Effector memory CD4-positive, alpha-beta T cell (primary cell): ENCODE data around the gene TMEM183A.

ENCODE experiments used
- DNase-seq, 3 donors: peaks; one replicate each; pipeline ENCODE4 v3.0.0-alpha.2; 2020
- H3K27ac ChIP-seq: 2 replicates; pipeline ENCODE4 v1.7.0; 2013; ENCODE audit warnings: mild to moderate bottlenecking, low read length, moderate library complexity; ENCODE audit not compliant: insufficient read depth, poor library complexity, severe bottlenecking
- H3K27me3 ChIP-seq: replicated peaks from 2 replicates; pipeline ENCODE4 v1.7.0; 2013; ENCODE audit warnings: mild to moderate bottlenecking, low read length; ENCODE audit not compliant: insufficient read depth, control insufficient read depth, poor library complexity, severe bottlenecking
- H3K36me3 ChIP-seq: 2 replicates; pipeline ENCODE4 v1.7.0; 2013; ENCODE audit warnings: mild to moderate bottlenecking, low read length, moderate library complexity; ENCODE audit not compliant: control insufficient read depth, insufficient read depth
- H3K4me1 ChIP-seq: 2 replicates; pipeline ENCODE4 v1.7.0; 2013; ENCODE audit warnings: low read length, mild to moderate bottlenecking; ENCODE audit not compliant: control insufficient read depth, insufficient read depth, poor library complexity, severe bottlenecking
- H3K4me3 ChIP-seq: 2 replicates; pipeline ENCODE4 v1.7.0; 2013; ENCODE audit warnings: low read length, low read depth, mild to moderate bottlenecking; ENCODE audit not compliant: insufficient read depth, poor library complexity, severe bottlenecking
- H3K9me3 ChIP-seq: 2 replicates; pipeline ENCODE4 v1.7.0; 2013; ENCODE audit warnings: mild to moderate bottlenecking, low read length, moderate library complexity; ENCODE audit not compliant: control insufficient read depth

The TMEM183A gene

DNA sequence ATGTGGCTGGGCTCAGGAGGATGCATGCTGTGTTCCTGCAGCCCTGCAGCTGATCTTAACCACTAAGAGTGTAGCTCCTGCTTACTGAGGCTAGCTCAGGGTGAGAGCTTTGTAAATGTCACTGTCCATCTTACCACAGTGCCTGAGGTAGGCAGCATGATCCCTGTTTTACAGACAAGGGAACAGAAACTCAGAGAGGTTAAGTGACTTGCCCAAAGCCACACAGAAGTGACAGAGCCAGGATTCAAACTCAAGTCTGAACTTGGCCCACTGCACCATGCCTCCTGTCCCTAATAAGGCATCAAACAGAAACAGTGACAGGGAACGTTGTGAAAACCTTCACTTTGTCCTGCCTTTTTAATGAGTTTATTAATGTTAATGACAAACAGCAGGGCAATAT is 47.0 kb downstream of the TMEM183A start:
- no peak for DNase-seq
- H3K4me3 ChIP-seq, result no peak overlapping the region
- H3K27me3 ChIP-seq, result no peaks in the 10 kb centered on the region
- H3K9me3 ChIP-seq, result no peaks in the 10 kb centered on the region
- H3K36me3 ChIP-seq, result no peaks in the 10 kb centered on the region
- no peaks in the 10 kb centered on the region for H3K4me1 ChIP-seq
- H3K27ac ChIP-seq, result no peak overlapping the region

GRCh38 chr1:203054642-203055041 is 47.5 kb downstream of the TMEM183A start:
- no peaks in the 10 kb centered on the region for H3K36me3 ChIP-seq
- H3K27me3 ChIP-seq, result no peaks in the 10 kb centered on the region
- no peak for DNase-seq
- H3K4me3 ChIP-seq, result no peak overlapping the region
- H3K4me1 ChIP-seq, result no peaks in the 10 kb centered on the region
- no peaks in the 10 kb centered on the region for H3K9me3 ChIP-seq
- no peak overlapping the region for H3K27ac ChIP-seq

DNA sequence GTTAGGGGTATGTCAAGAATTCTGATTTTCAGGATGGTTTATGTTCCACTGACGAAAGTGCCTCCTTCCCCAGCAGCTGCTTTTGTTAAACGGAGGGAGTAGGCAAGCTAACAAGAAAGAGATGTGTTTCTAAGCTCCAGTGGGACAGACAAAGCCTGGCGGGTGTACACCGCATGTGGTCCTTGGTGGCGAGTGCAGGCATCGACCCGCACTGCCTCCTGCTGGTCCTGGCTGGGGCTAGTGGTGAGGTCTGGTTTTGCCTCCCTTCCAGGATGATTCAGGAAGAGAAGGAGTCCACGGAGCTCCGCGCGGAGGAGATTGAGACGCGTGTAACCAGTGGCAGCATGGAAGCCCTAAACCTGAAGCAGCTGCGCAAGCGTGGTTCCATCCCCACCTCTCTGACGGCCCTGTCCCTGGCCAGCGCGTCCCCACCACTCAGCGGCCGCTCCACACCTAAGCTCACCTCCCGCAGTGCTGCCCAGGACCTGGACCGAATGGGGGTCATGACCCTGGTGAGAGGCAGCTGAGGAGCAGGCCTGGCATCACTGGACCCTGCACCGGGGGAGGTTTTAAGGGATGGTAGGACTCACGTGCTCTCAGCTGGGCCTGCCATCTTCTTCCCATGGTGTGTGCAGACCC is 48.1 kb downstream of the TMEM183A start:
- Histone ChIP-seq H3K9me3 (no peaks in the 10 kb centered on the region), H3K27me3 (no peaks in the 10 kb centered on the region), H3K4me1 (no peaks in the 10 kb centered on the region), H3K36me3 (no peaks in the 10 kb centered on the region), H3K4me3 (no peak overlapping the region), H3K27ac (no peak overlapping the region)
- no peak for DNase-seq

- Histone ChIP-seq H3K4me3 (no peak overlapping the region), H3K9me3 (no peaks in the 10 kb centered on the region), H3K27ac (no peak overlapping the region), H3K36me3 (no peaks in the 10 kb centered on the region), H3K27me3 (no peaks in the 10 kb centered on the region), H3K4me1 (no peaks in the 10 kb centered on the region)
- no peak for DNase-seq
These were observed 48.8 kb downstream of the TMEM183A start for GRCh38 chr1:203056012-203056411.

GRCh38 chr1:203056516-203056915 is 49.3 kb downstream of the TMEM183A start:
- no peak overlapping the region for H3K4me3 ChIP-seq
- no peaks in the 10 kb centered on the region for H3K4me1 ChIP-seq
- DNase-seq, result no peak
- H3K36me3 ChIP-seq, result no peaks in the 10 kb centered on the region
- H3K27ac ChIP-seq, result no peak overlapping the region
- no peaks in the 10 kb centered on the region for H3K27me3 ChIP-seq
- no peaks in the 10 kb centered on the region for H3K9me3 ChIP-seq

DNA sequence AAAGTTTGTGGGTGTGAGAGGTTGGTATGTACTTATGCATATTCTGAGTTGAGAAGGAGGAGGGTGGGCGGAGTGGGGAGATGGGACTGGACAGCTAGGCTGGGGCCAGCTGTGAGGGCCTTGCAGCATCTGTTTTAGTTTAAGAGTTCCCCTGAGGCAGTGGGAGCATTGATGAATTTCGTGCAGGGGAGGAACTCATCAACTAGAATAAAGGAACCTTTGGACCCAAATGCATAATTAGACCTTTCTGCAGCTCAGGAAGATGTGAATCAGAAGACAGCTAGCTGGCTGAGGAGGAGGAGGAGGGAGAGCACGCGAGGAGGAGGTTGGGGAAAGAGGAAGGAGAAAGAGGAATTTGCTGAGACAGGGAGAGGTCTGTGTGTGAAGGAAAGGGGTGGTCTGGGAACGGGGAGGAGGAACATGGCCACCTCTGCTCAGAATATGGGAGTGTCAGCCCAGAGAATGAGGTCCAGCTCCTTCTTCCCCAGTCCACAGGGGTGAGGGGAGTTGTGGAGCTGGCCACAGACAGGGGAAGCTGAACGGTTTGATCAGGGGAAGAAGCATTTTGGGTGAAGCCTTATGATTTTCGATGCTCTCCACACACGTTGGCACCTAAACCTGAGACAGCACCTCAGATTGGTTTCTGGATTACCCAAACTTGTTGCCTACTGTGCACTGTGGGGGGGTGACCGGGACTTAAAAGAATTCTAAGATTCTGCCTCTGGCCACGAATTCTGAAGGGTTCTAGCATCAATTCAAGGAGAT is 50.9 kb downstream of the TMEM183A start:
- Histone ChIP-seq H3K9me3 (no peaks in the 10 kb centered on the region), H3K4me3 (no peak overlapping the region), H3K4me1 (no peaks in the 10 kb centered on the region), H3K27me3 (no peaks in the 10 kb centered on the region), H3K27ac (no peak overlapping the region), H3K36me3 (no peaks in the 10 kb centered on the region)
- DNase-seq, result no peak

GRCh38 chr1:203058676-203058935 is 51.4 kb downstream of the TMEM183A start:
- H3K36me3 ChIP-seq, result no peaks in the 10 kb centered on the region
- H3K27me3 ChIP-seq, result no peaks in the 10 kb centered on the region
- no peak overlapping the region for H3K27ac ChIP-seq
- no peaks in the 10 kb centered on the region for H3K9me3 ChIP-seq
- no peak overlapping the region for H3K4me3 ChIP-seq
- no peaks in the 10 kb centered on the region for H3K4me1 ChIP-seq
- no peak for DNase-seq

DNA sequence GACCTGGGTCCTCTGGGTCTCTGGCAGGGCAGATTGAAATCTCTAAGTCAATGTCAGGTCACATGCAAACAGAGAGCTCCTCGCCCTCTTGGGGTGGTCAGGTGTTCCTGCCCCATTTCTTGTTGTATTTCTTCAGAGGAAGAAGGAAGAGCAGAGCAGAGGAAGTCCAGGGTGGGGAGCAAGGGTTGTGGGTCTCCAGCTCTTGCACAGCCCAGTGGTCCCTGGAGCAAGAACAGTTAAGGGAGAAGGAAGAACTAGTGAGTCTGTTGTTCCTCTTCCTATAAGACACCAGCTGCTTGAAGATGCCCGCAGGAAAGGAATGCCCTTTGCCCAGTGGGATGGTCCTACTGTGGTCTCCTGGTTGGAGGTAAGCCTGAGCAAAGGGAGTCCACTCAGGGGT is 52.3 kb downstream of the TMEM183A start:
- DNase-seq, result no peak
- Histone ChIP-seq H3K9me3 (no peaks in the 10 kb centered on the region), H3K27me3 (no peaks in the 10 kb centered on the region), H3K4me3 (no peak overlapping the region), H3K4me1 (no peaks in the 10 kb centered on the region), H3K36me3 (no peaks in the 10 kb centered on the region), H3K27ac (no peak overlapping the region)

- H3K4me3 ChIP-seq, result no peak overlapping the region
- H3K27me3 ChIP-seq, result no peaks in the 10 kb centered on the region
- no peak for DNase-seq
- H3K4me1 ChIP-seq, result no peaks in the 10 kb centered on the region
- no peaks in the 10 kb centered on the region for H3K9me3 ChIP-seq
- no peaks in the 10 kb centered on the region for H3K36me3 ChIP-seq
- H3K27ac ChIP-seq, result no peak overlapping the region
These were observed 52.9 kb downstream of the TMEM183A start for GRCh38 chr1:203060115-203060514.

DNA sequence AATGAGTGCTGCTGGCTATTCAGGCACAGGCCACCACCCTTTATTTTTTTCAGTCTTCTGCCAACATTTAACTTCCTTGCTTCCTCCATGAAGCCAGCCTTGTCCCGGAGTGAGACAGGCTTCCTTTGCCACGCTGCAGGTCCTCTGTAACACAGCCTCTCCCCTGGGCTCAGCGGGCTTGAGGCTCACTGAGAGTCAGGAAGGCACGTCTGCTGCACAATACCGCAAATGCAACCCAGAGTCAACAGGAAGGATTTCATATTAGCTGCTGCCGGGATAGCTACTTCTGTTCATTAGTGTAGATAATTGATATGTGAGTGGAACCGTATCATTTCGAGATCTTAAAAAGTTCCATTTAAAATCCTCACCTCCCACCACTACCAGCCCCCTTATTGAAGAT is 56.1 kb downstream of the TMEM183A start:
- Histone ChIP-seq H3K27ac (no peak overlapping the region), H3K4me3 (no peak overlapping the region), H3K36me3 (no peaks in the 10 kb centered on the region), H3K4me1 (no peaks in the 10 kb centered on the region), H3K9me3 (no peaks in the 10 kb centered on the region), H3K27me3 (no peaks in the 10 kb centered on the region)
- DNase-seq, result no peak
